GM12872 (cell line): Measurements from ENCODE around the gene KCNC3.

Source experiments
- TF ChIP-seq, protein P1 (sequence below): IDR thresholded peaks from 3 replicates; pipeline ENCODE4 v1.5.1; 2011; ENCODE audit warnings: low read depth, mild to moderate bottlenecking, low read length, moderate library complexity; ENCODE audit not compliant: insufficient read depth

KCNC3 gene

GRCh38 chr19:50277966-50278580 lies 51.1 kb downstream of the KCNC3 start:
- TF ChIP-seq, protein P1, sequence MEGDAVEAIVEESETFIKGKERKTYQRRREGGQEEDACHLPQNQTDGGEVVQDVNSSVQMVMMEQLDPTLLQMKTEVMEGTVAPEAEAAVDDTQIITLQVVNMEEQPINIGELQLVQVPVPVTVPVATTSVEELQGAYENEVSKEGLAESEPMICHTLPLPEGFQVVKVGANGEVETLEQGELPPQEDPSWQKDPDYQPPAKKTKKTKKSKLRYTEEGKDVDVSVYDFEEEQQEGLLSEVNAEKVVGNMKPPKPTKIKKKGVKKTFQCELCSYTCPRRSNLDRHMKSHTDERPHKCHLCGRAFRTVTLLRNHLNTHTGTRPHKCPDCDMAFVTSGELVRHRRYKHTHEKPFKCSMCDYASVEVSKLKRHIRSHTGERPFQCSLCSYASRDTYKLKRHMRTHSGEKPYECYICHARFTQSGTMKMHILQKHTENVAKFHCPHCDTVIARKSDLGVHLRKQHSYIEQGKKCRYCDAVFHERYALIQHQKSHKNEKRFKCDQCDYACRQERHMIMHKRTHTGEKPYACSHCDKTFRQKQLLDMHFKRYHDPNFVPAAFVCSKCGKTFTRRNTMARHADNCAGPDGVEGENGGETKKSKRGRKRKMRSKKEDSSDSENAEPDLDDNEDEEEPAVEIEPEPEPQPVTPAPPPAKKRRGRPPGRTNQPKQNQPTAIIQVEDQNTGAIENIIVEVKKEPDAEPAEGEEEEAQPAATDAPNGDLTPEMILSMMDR: no peak

DNA sequence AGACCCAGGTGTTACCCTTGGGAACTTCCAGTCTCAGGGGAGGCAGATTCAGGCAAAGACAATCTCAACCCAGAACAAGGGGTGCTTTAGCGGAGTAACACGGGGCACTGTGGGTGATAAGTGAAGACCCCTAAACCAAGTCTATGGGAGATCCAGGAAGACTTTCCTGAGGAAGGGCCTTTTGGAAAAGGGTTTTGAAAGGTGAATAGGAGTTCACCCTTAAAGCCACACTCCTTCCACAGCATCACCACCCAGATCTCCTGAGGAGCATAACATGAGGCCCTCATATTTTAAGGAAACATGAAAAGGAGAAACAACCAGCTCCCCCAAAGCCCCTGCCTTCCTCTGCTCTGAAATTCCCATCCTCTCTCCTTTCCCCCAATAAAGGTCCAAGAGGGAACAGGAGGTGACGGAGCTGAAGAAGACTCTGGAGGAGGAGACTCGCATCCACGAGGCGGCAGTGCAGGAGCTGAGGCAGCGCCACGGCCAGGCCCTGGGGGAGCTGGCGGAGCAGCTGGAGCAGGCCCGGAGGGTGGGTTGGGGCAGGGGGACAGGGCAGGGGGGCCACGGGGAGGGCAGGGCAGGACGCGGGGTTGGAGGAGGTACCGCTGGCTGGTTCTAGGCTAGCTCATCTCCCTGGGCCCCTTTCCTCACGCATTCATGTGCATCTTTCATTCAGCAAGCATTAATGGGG lies 52.7 kb downstream of the KCNC3 start:
- TF ChIP-seq, protein P1: no peak

DNA sequence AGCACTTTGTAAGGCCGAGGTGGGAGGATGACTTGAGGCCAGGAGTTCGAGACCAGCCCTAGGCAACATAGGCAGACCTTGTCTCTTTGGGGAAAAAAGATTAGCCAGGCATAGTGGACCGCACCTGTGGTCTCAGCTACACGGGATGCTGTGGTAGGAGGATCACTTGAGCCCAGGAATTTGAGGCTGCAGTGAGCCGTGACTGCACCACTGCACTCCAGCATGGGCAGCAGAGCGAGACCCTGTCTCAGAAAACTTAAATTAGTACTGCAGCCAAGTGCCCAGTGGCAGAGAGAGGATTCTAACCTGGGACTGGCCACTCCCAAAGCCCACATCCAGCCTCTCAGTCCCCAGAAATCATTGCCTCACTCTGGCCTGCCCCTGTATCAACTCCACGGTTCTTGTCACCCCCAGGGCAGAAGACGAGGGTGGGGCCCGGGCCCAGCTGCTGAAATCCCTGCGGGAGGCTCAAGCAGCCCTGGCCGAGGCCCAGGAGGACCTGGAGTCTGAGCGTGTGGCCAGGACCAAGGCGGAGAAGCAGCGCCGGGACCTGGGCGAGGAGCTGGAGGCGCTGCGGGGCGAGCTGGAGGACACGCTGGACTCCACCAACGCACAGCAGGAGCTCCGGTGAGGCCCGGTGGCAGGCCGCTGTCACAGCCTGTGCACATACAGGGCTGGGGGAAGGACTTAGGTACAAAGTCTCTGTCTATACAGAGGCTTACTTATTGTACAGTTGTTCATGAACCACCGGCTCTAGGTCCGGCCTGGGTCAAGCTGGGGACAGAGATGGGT lies 53.4 kb downstream of the KCNC3 start:
- TF ChIP-seq, protein P1: no peak

- TF ChIP-seq, protein P1: no peak
These were observed 55.4 kb downstream of the KCNC3 start for GRCh38 chr19:50273821-50274220.

DNA sequence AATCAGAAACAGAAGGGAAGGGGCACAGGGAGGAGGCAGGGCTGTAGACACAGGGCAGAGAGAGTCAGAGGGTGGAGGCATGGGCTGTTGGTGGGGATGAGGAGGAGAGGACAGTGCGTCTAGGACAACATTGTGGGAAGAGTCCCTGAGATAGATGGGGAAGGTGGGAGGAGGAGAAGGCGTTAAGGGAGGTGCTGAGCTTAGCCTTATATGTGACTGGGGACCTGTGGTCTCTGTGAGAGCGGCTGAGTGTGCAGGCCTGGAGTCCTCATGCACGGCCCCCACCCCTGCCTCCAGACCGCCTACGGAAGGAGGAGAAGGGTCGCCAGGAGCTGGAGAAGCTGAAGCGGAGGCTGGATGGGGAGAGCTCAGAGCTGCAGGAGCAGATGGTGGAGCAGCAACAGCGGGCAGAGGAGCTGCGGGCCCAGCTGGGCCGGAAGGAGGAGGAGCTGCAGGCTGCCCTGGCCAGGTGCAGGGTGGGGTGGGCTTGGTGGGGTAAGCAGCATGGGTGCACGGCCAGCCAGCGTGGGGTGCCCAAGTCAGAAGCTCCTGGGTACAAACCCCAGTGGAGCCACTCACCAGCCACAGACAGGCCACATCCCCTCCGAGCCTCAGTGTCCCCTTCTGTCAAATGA lies 56.8 kb downstream of the KCNC3 start:
- TF ChIP-seq, protein P1: no peak

GRCh38 chr19:50269653-50270052 lies 59.5 kb downstream of the KCNC3 start:
- TF ChIP-seq, protein P1: no peak

DNA sequence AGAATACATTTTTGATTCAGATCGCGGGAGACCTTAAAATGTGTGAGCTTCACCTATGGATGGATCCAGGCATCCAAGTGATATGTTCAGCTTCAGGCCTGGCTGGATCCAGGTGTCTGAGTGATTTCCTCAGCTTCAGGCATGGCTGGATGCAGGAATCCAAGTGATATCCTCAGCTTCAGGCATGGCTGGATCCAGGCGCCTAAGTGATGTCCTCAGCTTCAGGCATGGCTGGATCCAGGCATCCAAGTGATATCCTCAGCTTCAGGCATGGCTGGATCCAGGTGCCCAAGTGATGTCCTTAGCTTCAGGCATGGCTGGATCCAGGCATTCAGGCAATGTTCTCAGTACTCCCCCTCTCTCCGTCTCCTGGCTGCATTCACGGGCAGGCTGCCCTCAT lies 60.7 kb downstream of the KCNC3 start:
- TF ChIP-seq, protein P1: no peak
